Neural crest cell (in vitro differentiated cells): Measurements from ENCODE around the gene PLAU. TPM values are rescaled to one million over a fixed set of nuclear protein-coding genes. Genes with fewer than 3 reads are reported as not detected.
"Not testable (repeated sequence)": the region's sequence is repeated elsewhere in the genome, so short reads cannot be mapped to it uniquely, and the experiment has no call there.

Source experiments
- DNase-seq: peaks from one replicate; pipeline ENCODE4 v3.0.0; 2021; ENCODE audit warnings: low read depth, mixed read lengths, low spot score
- H3K27ac Mint-ChIP-seq: one replicate; pipeline ENCODE4 v1.8.0; 2021; ENCODE audit warnings: mild to moderate bottlenecking, mixed read lengths; ENCODE audit not compliant: unreplicated experiment
- H3K27me3 Mint-ChIP-seq: 2 replicates; pipeline ENCODE4 v1.8.0; 2021; ENCODE audit warnings: low read depth, mild to moderate bottlenecking, mixed read lengths
- H3K36me3 Mint-ChIP-seq: 2 replicates; pipeline ENCODE4 v1.8.0; 2021; ENCODE audit warnings: low read depth, mild to moderate bottlenecking, mixed read lengths
- H3K4me1 Mint-ChIP-seq: 2 replicates; pipeline ENCODE4 v1.8.0; 2021; ENCODE audit warnings: mixed read lengths
- H3K4me3 Mint-ChIP-seq: one replicate; pipeline ENCODE4 v1.8.0; 2021; ENCODE audit warnings: mild to moderate bottlenecking, mixed read lengths
- H3K9me3 Mint-ChIP-seq: 2 replicates; pipeline ENCODE4 v1.8.0; 2021; ENCODE audit warnings: mixed read lengths
- total RNA-seq: library from RNA; stranded (reverse); gene quantifications from 2 replicates; pipeline ENCODE4 v1.2.1, GENCODE V29; 2021
- TF ChIP-seq, protein P1 (sequence below): fragments of 200-600 bp; sonication (generic); conservative IDR thresholded peaks from 2 replicates; pipeline ENCODE4 v1.5.0; 2021; ENCODE audit warnings: antibody characterized with exemption, mild to moderate bottlenecking

PLAU gene
- total RNA-seq, 1 donor from 2014 or later: 3.5 TPM

DNA sequence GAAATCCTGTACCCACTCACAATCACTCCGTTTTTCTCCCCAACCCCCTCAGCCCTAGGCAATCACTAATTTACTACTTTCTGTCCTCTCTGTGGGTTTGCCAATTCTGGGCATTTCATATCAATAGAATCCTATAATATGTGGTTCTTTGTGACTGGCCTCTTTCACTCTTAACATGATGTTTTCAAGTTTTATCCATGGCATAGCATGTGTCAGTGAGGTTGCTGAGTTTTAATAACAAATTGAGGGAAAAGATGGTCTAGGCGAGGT is 11.9 kb downstream of the PLAU start:
- Mint-ChIP-seq H3K27me3 (no peaks in the 10 kb centered on the region), H3K9me3 (no peaks in the 10 kb centered on the region), H3K27ac (peak overlapping the region; percentile 85), H3K36me3 (no peaks in the 10 kb centered on the region), H3K4me3 (no peak overlapping the region), H3K4me1 (peaks cover 32% of the 10 kb centered on the region)
- TF ChIP-seq, protein P1, sequence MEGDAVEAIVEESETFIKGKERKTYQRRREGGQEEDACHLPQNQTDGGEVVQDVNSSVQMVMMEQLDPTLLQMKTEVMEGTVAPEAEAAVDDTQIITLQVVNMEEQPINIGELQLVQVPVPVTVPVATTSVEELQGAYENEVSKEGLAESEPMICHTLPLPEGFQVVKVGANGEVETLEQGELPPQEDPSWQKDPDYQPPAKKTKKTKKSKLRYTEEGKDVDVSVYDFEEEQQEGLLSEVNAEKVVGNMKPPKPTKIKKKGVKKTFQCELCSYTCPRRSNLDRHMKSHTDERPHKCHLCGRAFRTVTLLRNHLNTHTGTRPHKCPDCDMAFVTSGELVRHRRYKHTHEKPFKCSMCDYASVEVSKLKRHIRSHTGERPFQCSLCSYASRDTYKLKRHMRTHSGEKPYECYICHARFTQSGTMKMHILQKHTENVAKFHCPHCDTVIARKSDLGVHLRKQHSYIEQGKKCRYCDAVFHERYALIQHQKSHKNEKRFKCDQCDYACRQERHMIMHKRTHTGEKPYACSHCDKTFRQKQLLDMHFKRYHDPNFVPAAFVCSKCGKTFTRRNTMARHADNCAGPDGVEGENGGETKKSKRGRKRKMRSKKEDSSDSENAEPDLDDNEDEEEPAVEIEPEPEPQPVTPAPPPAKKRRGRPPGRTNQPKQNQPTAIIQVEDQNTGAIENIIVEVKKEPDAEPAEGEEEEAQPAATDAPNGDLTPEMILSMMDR: no peak
- DNase-seq: no peak

DNA sequence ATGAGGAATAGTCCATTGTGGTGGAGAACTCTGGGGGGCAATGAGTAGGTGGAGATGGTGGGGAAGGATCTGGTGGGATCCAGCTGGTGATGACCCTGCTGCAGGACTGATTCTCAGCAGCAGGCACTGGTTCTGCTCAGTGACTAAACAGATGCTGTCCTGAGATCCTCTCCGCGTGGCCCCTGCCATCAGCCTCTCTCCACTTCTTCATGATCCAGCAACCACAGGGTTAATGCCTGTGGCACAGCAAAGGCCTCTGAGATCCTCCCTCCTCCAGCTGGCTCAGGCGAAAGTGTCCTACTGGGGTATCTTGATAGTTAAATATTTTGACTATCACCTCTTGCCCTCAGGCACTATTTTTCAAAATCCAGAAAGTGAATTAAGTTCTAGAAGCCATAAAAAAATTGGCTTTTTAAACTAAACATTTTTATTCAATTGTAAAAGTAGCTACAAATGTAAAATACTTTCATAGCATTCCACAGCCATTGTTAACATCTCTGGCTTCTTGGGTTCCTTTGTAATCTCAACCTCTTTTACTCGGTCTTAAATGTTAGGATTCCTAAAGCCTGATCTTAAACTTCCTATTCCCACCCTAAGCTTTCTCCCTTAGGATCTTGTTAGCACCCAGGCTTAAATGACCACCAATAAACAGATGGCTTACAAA is 13.1 kb downstream of the PLAU start:
- Mint-ChIP-seq H3K36me3 (no peaks in the 10 kb centered on the region), H3K27me3 (no peaks in the 10 kb centered on the region), H3K9me3 (no peaks in the 10 kb centered on the region), H3K27ac (no peak overlapping the region), H3K4me1 (peaks cover 34% of the 10 kb centered on the region), H3K4me3 (no peak overlapping the region)
- DNase-seq: no peak
- TF ChIP-seq, protein P1: no peak

DNA sequence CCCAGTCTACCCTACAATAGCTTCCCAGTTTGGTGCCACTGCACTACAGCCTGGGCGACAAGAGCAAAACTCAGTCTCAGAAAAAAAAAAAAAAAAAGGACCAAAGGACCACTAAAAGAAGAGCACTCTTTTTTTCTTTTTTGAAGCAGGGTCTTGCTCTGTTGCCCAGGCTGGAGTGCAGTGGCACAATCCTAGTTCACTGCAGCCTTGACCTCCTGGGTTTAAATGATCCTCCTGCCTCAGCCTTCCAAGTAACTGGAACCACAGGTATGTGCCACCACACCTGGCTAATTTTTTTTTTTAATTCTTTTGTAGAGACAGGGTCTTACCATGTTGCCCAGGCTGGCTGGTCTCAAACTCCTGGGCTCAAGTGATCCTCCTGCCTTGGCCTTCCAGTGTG is 14.0 kb downstream of the PLAU start:
- H3K4me1 Mint-ChIP-seq: peaks cover 37% of the 10 kb centered on the region
- H3K36me3 Mint-ChIP-seq: no peaks in the 10 kb centered on the region
- H3K4me3 Mint-ChIP-seq: no peak overlapping the region
- no peaks in the 10 kb centered on the region for H3K9me3 Mint-ChIP-seq
- TF ChIP-seq, protein P1: no peak
- no peaks in the 10 kb centered on the region for H3K27me3 Mint-ChIP-seq
- H3K27ac Mint-ChIP-seq: no peak overlapping the region
- DNase-seq: no peak

DNA sequence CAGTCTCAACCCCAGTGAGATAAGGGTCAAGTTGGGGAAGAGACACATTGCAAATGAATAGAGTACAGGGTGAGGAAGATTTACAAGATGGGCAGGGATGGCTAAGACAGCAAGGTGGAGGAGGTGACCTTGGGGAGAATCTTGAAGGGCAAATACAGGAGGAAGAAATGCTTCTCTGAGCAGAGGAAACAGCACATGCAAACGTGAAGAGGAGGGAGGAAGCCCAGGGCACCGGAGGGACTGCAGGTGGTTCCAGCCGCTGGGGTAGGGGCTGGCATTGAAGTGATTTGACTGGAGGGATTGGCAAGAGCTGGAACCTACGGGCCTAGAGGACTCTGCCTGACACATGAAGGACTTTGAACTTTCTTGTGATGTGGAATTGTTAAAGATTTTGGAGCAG is 14.6 kb downstream of the PLAU start:
- Mint-ChIP-seq H3K4me3 (no peak overlapping the region), H3K36me3 (no peaks in the 10 kb centered on the region), H3K27ac (no peak overlapping the region), H3K4me1 (peaks cover 39% of the 10 kb centered on the region), H3K27me3 (no peaks in the 10 kb centered on the region), H3K9me3 (no peaks in the 10 kb centered on the region)
- no peak for DNase-seq
- TF ChIP-seq, protein P1: no peak

DNA sequence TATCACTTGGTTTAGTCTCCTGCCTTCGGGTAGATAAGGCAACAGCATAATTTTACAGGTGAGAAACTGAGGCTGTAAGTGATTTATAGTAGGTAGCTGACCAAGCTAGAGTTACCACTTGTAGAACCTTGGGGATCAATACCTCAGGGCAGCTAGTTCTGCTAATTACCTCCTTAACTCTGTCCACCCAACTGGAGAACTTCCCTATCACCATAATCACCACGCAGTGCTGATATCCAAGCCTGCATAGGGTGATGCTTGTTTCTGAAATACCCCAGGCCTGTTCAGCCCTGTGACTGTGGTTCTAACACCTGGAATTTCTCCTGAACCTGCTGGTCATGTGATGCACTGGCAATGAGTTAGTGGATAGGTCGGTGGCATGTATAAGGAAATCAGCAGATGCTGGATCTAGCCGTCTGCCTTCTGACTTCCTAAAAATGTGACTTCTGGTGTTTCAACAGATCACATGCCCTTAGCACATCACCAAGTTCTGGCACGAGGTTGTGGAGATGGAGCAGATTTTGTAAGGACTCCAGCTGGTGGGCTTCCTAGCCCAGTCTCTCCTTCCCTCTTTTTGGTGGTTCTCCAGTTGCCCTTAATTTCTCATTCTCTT is 15.3 kb downstream of the PLAU start:
- TF ChIP-seq, protein P1: no peak
- H3K27me3 Mint-ChIP-seq: no peaks in the 10 kb centered on the region
- peaks cover 44% of the 10 kb centered on the region for H3K4me1 Mint-ChIP-seq
- no peaks in the 10 kb centered on the region for H3K36me3 Mint-ChIP-seq
- H3K9me3 Mint-ChIP-seq: no peaks in the 10 kb centered on the region
- no peak overlapping the region for H3K27ac Mint-ChIP-seq
- no peak for DNase-seq
- H3K4me3 Mint-ChIP-seq: no peak overlapping the region

DNA sequence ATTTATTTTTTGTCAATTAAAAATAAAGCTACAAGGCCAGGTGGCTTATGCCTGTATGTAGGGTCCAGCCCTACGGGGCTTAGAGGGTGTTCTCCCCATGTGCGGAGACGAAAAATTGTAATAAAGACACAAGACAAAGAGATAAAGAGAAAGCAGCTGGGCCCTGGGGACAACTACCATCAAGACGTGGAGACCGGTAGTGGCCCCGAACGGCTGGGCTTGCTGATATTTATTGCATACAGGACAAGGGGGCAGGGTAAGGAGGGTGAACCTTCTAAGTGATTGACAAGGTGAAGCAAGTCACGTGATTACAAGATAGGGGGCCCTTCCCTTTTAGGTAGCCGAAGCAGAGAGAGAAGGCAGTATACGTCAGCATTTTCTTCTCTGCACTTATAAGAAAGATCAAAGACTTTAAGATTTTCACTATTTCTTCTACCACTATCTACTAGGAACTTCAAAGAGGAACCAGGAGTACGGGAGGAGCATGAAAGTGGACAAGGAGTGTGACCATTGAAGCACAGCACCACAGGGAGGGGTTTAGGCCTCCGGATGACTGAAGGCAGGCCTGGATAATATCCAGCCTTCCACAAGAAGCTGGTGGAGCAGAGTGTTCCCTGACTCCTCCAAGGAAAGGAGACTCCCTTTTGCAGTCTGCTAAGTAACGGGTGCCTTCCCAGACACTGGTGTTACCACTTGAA is 19.8 kb downstream of the PLAU start:
- H3K4me1 Mint-ChIP-seq: peaks cover 20% of the 10 kb centered on the region
- H3K27ac Mint-ChIP-seq: peak overlapping the region; percentile 46

More for the DNA sequence above, 19.8 kb downstream of the PLAU start:
- H3K9me3 Mint-ChIP-seq, H3K27me3 Mint-ChIP-seq, DNase-seq, H3K36me3 Mint-ChIP-seq, H3K4me3 Mint-ChIP-seq: not testable (repeated sequence)
